Peyer's patch (tissue), 4 donors: Measurements from ENCODE around the gene LMBRD1. TPM values are rescaled to one million over a fixed set of nuclear protein-coding genes. Genes with fewer than 3 reads are reported as not detected.

Experiments used
- DNase-seq, 3 donors: peaks; one replicate each; pipeline ENCODE4 v3.0.0-alpha.2; 2017 to 2019
- H3K27ac ChIP-seq, 4 donors: fragments of 200-600 bp; sonication (generic); one replicate each; pipeline ENCODE4 v1.5.1; 2016 to 2019
- H3K27me3 ChIP-seq, 2 donors: fragments of 200-600 bp; sonication (generic); one replicate each; pipeline ENCODE4 v1.5.1; 2019
- H3K36me3 ChIP-seq, 3 donors: fragments of 200-600 bp; sonication (generic); one replicate each; pipeline ENCODE4 v1.5.1; 2016 to 2019
- H3K4me1 ChIP-seq, 4 donors: fragments of 200-600 bp; sonication (generic); one replicate each; pipeline ENCODE4 v1.5.1; 2016 to 2019
- H3K4me3 ChIP-seq, 4 donors: fragments of 200-600 bp; sonication (generic); 1 replicate in 3 of 4; 2 replicates in 1 of 4; pipeline ENCODE4 v1.5.1; 2016 to 2019; ENCODE audit warnings: mild to moderate bottlenecking in 1 of 4
- H3K9me3 ChIP-seq, 4 donors: fragments of 200-600 bp; sonication (generic); one replicate each; pipeline ENCODE4 v1.5.1; 2016 to 2019; ENCODE audit warnings: mild to moderate bottlenecking in 1 of 4
- POLR2A ChIP-seq, 2 donors: fragments of 450-650 bp; IDR thresholded peaks; one replicate each; pipeline ENCODE4 v1.5.1; 2017; ENCODE audit warnings: antibody characterized with exemption in 2 of 2, mild to moderate bottlenecking in 2 of 2, moderate library complexity in 2 of 2
- total RNA-seq, 4 donors: library from RNA; depleted of rRNA; stranded (reverse); fragments of >200 nt; gene quantifications; one replicate each; pipeline ENCODE4 v1.1.0, GENCODE V29; 2016
- TF ChIP-seq, protein P1 (sequence below), 6 experiments: fragments of 450-650 bp in 4 of 6; fragments of 200-600 bp in 2 of 6; sonication (generic) in 1 of 6; IDR thresholded peaks; one replicate each; pipeline ENCODE4 v1.5.1; 2017 to 2019; ENCODE audit warnings: antibody characterized with exemption in 6 of 6, mild to moderate bottlenecking in 3 of 6, moderate library complexity in 1 of 6

LMBRD1 gene
- total RNA-seq, 4 donors from 2014 or later: 31.4 to 103 (median 61.0) TPM

GRCh38 chr6:69664551-69664950 lies 132.3 kb downstream of the LMBRD1 start:
- no peak for TF ChIP-seq POLR2A (IDR thresholded peaks at IDR 0.05)
- TF ChIP-seq, protein P1, sequence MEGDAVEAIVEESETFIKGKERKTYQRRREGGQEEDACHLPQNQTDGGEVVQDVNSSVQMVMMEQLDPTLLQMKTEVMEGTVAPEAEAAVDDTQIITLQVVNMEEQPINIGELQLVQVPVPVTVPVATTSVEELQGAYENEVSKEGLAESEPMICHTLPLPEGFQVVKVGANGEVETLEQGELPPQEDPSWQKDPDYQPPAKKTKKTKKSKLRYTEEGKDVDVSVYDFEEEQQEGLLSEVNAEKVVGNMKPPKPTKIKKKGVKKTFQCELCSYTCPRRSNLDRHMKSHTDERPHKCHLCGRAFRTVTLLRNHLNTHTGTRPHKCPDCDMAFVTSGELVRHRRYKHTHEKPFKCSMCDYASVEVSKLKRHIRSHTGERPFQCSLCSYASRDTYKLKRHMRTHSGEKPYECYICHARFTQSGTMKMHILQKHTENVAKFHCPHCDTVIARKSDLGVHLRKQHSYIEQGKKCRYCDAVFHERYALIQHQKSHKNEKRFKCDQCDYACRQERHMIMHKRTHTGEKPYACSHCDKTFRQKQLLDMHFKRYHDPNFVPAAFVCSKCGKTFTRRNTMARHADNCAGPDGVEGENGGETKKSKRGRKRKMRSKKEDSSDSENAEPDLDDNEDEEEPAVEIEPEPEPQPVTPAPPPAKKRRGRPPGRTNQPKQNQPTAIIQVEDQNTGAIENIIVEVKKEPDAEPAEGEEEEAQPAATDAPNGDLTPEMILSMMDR (IDR thresholded peaks at IDR 0.05): no peak
- Histone ChIP-seq H3K36me3 (no peaks in the 10 kb centered on the region), H3K9me3 (no peaks in the 10 kb centered on the region), H3K27me3 (no peaks in the 10 kb centered on the region), H3K4me3 (no peak overlapping the region), H3K4me1 (no peaks in the 10 kb centered on the region), H3K27ac (no peak overlapping the region)
- no peak for DNase-seq

GRCh38 chr6:69663215-69663614 lies 133.6 kb downstream of the LMBRD1 start:
- Histone ChIP-seq H3K36me3 (no peaks in the 10 kb centered on the region), H3K27ac (no peak overlapping the region), H3K27me3 (no peaks in the 10 kb centered on the region), H3K9me3 (peaks cover 0 to 4% (median 0%) of the 10 kb centered on the region in 4 donors), H3K4me1 (no peaks in the 10 kb centered on the region), H3K4me3 (no peak overlapping the region)
- TF ChIP-seq, protein P1 (IDR thresholded peaks at IDR 0.05): no peak
- no peak for TF ChIP-seq POLR2A (IDR thresholded peaks at IDR 0.05)
- no peak for DNase-seq

GRCh38 chr6:69650703-69651102 lies 146.1 kb downstream of the LMBRD1 start:
- H3K27me3 ChIP-seq: no peaks in the 10 kb centered on the region
- H3K4me1 ChIP-seq: no peaks in the 10 kb centered on the region
- DNase-seq: no peak
- H3K4me3 ChIP-seq: no peak overlapping the region
- no peaks in the 10 kb centered on the region for H3K9me3 ChIP-seq
- no peak for TF ChIP-seq POLR2A (IDR thresholded peaks at IDR 0.05)
- TF ChIP-seq, protein P1 (IDR thresholded peaks at IDR 0.05): no peak
- no peak overlapping the region for H3K27ac ChIP-seq
- H3K36me3 ChIP-seq: no peaks in the 10 kb centered on the region

- no peak overlapping the region for H3K4me3 ChIP-seq
Measured at GRCh38 chr6:69647726-69648125, 149.1 kb downstream of the LMBRD1 start.

GRCh38 chr6:69643688-69644087 lies 153.1 kb downstream of the LMBRD1 start:
- TF ChIP-seq, protein P1 (IDR thresholded peaks at IDR 0.05): no peak
- no peak for TF ChIP-seq POLR2A (IDR thresholded peaks at IDR 0.05)
- no peak overlapping the region for H3K4me3 ChIP-seq
- no peaks in the 10 kb centered on the region for H3K36me3 ChIP-seq
- H3K27me3 ChIP-seq: no peaks in the 10 kb centered on the region
- no peak overlapping the region for H3K27ac ChIP-seq
- DNase-seq: no peak
- no peaks in the 10 kb centered on the region for H3K9me3 ChIP-seq
- no peaks in the 10 kb centered on the region for H3K4me1 ChIP-seq

More at GRCh38 chr6:69647726-69648125, 149.1 kb downstream of the LMBRD1 start:
- no peaks in the 10 kb centered on the region for H3K4me1 ChIP-seq
- no peak for DNase-seq
- no peaks in the 10 kb centered on the region for H3K27me3 ChIP-seq
- H3K9me3 ChIP-seq: no peaks in the 10 kb centered on the region
- H3K27ac ChIP-seq: no peak overlapping the region
- H3K36me3 ChIP-seq: no peaks in the 10 kb centered on the region
- TF ChIP-seq, protein P1 (IDR thresholded peaks at IDR 0.05): no peak
- no peak for TF ChIP-seq POLR2A (IDR thresholded peaks at IDR 0.05)

DNA sequence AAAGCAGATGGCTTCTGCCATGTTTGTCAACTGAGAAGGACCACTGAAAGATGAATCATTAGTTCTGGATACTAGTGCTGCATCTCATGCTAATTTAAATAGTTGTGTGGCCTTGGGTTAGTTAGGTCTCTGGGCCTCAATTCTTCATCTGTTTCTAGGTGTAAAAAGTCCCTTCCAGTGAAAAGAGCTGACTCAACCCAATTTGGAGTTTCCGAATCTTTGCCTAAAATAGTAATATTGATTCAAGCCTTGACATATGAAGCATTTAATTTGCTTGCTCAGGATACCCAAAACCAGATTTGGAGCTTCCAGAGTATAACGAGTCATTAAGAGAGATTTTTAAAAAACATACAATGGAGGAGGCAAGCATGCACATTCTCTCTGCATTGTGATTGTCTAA lies 163.9 kb downstream of the LMBRD1 start:
- Histone ChIP-seq H3K27me3 (no peaks in the 10 kb centered on the region), H3K36me3 (no peaks in the 10 kb centered on the region), H3K9me3 (no peaks in the 10 kb centered on the region), H3K27ac (no peak overlapping the region), H3K4me1 (no peaks in the 10 kb centered on the region), H3K4me3 (no peak overlapping the region)
- TF ChIP-seq POLR2A (IDR thresholded peaks at IDR 0.05): no peak
- TF ChIP-seq, protein P1 (IDR thresholded peaks at IDR 0.05): no peak
- no peak for DNase-seq
